NCI-H2227 (cell line): Measurements from ENCODE around the gene ADGRB3.
"Not testable (repeated sequence)": the region's sequence is repeated elsewhere in the genome, so short reads cannot be mapped to it uniquely, and the experiment has no call there.

Experiments used
- DNase-seq: peaks from one replicate; lab custom pipeline; 2025; ENCODE audit not compliant: unreplicated experiment; lab: John Stamatoyannopoulos, UW

Gene ADGRB3

DNA sequence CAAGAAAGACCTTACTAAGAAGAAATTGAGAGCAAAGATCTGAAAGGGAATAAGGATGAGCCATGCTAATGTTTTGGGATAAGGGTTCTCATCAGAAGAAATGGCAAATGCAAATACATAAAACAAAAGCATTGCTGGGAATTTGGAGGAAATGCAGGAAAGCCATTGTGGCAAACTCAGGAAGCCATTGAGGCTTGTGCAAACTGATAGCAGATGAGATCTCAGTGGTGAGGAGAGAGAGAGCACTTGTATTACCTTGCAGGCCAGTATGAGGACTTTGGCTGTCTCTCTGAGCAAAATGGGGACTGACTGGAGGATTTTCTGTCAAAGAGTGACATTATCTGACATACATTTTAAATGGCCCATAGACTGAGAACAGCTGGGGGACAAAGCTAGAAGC is 103.0 kb downstream of the ADGRB3 start:
- DNase-seq: no peak

DNA sequence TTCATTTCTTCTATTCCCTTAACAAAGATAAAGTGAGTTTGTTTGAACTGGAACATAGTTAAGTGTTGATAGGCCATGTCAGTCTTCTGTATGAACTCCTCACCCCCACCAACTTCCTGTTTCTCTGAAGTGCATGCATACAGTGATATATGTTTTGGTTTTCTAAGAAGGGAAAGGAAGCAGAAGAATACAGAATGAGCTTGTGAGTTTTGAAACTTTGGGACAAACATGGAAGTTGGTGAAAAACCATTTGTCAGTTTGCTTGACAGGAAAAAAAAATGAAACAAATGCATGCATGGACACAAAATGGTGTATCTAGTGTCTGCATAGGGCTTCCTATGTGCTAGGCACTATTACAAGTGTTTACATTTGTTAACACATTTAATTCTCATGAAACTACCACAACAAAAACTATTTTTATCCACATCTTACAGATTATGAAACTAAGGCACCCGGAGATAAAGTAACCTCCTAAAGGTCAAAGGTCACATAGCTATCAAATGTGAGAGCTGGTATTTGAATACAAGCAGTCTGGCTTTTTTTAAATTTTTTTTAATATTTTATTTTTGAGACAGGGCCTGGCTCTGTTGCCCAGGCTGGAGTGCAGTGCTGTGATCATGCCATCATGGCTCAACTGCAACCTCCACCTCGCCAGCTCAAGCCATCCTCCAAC is 105.9 kb downstream of the ADGRB3 start:
- no peak for DNase-seq

DNA sequence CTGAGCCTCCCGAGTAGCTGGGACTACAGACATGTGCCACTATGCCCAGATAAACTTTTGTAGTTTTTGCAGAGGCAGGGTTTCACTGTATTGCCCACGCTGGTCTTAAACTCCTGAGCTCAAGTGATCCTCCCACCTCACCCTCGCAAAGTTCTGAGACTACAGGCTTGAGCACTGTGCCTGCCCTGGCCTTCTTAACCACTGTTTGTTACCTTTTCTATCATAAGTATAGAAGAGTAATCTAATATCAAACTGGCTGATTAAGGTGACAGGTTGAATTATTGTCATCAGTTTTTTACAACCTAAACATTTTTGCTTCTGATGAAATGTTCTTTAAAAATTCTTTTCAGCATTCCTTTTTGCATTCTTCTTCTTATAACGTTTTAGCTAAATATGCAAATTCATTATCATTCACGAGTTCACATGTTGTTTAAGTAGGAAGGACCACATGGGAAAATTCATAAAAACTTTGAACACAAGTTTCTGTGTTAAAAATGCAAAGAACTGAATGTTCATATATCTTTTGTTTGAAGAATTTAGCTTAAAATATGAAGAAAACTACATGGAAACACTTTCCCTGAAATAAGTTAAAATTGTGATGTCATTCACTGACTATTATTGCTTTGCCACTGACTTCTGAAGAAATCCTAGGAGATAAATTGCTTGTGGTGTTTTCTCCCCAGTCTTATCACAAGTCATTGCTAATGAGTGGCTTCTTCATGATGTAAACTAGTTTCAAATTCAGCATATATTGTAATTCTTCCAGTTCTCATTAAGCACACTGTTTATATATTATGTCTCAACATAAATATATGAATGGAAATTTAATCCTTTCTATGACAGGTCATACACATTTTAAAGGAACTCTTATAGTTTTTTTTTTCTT is 106.7 kb downstream of the ADGRB3 start:
- DNase-seq: no peak

DNA sequence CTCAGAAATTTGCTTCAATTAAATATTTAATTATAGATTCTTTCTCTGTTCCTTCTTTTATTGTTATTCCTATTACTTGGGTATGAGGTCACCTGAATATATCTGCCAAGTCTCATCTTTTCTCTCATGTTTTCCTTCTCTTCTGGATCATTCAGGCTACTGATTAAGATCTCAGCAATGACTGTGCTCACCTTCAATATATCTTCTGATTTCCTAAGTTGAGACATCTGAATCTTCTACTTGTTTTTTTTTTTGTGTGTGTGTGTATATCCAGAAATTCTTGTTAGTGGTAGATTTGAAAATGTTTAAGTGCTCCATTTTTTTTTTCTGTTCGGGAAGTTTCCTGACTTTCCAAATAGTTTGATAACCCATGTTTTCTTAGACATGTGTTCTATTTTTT is 108.0 kb downstream of the ADGRB3 start:
- DNase-seq: no peak

DNA sequence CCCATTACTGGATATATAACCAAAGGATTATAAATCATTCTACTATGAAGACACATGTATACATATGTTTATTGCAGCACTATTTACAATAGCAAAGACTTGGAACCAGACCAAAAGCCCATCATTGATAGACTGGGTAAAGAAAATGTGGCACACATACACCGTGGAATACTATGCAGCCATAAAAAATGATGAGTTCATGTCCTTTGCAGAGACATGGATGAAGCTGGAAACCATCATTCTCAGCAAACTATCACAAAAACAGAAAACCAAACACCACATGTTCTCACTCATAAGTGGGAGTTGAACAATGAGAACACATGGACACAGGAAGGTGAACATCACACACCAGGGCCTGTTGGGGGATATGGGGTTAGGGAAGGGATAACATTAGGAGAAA is 109.3 kb downstream of the ADGRB3 start:
- DNase-seq: not testable (repeated sequence)

DNA sequence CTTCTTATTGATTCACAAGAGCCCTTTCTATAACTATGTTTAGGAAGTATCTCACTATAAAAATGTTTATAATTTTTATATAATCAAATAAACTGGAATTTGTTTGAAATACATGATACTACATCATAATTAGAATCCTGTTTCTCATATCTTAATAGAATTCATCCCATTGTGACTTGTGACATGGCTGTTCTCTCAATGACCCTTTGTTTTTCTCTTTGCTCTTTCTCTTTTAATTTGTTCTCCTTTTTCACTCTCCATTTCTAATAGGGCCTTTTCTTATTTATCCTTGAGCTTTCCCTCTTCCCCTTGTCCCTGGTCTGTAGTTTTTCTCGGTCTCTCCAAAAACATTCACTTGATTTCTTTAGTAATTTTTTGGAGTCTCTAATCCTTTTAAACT is 111.3 kb downstream of the ADGRB3 start:
- no peak for DNase-seq

DNA sequence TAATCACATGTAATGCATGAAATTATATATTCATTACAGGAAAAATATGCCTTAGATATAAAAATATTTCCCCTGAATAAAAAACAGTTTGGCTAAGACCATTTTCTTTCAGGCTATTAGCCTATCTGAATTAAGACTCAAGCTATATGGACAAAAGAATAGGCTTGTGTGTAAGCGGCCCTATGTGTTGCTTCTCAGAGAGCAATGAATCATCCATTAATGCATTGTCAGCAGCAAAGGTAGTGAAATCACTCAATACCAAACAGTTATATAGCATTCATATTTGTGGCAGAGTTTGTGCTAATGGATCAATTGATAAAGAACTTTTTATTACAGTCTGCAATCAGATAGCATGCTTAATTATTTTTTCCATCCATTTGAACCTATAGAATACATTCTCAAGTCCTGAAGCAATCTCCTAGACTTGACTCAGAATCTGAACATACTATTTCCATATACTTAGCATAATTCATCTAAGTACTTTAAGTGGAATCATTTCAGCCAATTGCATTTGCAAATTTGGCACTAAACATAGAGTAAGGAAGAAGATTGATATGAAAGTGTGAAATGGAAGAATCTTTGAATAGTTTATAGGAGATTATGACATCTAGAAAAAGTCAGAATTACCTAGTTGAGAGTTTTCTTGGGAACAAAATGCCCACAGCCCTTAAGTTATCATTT is 112.2 kb downstream of the ADGRB3 start:
- no peak for DNase-seq

DNA sequence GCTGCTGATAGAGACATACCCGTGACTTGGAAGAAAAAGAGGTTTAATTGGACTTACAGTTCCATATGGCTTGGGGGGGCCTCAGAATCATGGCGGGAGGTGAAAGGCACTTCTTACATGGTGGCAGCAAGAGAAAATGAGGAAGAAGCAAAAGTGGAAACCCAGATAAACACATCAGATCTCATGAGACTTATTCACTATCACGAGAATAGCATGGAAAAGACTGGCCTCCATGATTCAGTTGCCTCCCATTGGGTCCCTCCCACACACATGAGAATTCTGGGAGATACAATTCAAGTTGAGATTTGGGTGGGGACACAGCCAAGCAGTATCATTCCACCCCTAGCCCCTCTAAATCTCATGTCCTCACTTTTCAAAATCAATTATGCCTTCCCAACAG is 112.8 kb downstream of the ADGRB3 start:
- DNase-seq: not testable (repeated sequence)

DNA sequence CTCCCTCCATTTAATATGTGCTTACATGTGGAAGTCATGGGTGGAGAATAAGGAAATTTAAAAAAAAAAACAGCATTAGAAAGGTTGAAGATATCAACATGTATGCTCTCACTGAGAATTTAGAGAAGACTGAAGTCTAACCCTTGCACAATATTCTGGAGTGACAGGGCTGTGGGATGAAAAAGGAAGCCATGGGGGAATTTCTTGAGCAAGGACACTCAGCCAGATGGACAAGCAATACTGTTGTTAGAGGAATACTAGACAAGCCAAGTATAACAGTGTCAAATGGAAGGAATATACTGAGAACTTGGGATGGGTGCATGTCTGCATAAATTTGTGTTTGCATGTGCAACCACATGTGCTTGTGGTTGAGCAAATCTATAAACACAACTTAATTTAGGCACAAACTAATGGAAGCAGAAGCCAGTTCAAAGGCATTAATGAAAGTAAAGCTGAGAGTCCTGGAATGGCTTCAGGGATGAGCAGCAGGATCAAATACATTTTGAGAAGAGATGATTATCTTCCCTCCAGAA is 119.7 kb downstream of the ADGRB3 start:
- no peak for DNase-seq

DNA sequence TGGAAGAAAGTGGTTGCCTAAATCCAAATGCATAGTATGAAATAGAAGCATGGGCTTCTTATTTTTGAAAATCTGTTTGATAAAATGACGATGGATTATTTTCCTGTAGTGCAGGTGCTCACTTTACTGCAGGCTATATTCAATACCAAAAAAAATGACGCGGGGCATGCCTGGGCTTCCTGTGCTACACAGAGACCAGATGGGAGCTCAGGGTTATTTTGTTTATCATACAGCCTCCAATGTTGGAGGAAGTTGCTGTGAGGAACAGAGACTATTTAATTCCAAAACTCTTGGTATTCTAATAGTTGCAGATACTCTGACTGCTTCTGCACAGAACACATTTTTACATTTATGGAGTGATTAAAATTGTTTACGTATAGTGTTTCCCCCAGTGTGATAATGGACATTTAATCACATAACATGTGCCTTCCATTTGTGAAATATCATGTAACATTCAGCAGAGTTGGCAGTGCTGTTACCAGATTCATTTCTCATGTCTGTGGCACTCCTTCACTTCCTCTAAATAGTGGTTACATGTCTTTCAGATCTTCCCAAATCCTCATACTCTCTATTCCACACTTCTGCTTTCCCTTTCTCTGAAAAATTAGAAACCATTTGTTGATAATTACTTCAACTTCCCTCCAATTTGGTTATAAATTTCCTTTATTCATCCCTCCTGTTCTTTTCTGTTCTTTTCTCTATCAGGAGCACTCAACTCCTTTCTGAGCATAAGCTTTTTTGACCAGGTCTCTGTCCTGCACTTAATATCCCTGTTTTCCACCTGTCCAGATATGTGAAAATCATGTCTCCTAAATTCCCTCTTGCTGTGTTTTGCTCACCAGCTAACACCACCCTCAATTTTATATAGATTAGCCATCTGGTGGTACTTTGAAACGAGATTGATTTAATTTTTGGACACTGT is 121.6 kb downstream of the ADGRB3 start:
- DNase-seq: no peak

DNA sequence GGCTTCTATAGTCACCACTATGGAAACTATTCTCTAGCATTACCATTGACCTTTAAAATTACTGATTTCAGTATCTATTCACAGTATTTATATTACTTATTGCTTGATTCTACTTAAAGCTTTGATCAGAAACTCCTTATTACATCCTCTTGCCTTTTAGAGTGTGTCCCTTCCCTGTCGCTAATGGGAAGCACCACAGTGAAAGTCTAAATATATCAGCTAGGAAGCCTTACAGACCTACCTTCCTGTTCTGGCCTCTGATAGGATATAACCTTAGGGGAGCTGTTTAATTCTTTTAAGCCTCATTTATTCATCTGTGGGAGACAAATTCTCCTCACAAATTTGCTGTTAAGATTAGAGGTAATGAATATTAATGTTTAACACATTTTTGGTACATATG is 122.7 kb downstream of the ADGRB3 start:
- no peak for DNase-seq

DNA sequence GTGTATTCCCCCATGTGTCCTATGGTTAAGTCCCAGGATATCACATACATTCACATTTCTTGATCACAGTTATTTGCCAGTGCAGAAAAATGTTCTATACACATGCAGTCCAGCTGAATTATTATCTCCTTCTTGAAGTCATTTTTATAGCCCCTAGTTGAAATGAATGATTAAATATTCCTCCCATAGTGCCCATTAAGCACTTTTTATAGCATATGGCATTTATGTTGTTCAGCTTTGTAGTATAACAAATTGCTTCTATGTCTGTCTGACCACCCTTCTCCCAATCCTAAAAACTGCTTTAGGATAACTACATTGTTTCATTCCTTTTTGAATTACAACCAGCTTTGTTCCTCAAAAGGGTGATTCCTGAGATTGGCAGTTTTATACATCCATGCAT is 123.5 kb downstream of the ADGRB3 start:
- DNase-seq: no peak

DNA sequence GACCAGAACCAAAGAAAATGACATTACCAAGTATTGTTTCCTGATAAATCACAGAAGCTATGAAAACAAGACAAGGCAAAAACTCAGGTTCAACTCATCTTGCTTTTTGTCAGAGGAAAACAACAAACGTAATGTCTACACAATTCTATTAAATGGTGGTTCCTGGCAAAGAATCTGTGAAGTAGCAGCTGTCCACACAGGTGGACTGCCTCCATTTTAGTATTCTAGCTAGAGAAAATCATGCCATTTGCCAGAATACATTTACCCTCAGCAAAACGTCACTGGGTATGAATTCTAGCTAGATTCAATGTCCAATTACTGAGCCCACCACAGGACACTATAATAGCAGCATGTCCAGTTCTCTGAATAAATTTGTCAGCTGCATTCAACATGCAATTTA is 125.4 kb downstream of the ADGRB3 start:
- no peak for DNase-seq

DNA sequence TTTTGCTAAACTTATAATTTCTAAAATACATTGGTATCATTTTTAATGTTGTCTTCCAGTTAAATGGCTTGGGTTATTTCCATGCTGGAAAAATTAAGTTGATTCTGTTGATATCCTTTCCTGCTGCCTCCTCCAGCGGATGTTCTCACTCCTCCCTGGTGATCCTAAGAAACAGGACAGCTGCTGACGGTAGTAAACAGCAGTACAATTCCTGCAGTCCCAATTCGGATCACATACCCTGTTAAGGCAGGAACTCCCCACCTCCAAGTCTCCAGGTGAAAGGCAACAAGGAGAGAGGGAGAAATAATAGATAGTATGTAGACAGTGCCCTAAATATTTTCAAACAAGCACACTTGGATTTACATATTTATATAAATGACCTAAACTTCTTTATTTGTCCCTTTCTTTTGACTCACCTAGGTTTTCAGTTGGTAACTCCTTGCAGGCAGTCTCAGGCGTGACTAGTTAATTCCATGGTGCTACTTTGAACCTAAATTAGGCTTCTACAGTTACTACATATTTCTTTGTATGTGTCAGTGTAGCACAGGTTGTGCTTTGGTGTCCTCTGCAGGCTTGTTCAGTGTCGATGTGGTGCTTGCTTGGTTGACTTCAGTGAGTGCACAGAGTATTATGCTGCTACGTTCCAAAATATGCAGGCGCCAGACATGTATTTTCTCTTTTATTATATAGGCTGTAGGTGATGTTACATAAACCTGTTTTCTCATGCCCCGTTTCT is 126.0 kb downstream of the ADGRB3 start:
- DNase-seq: no peak

DNA sequence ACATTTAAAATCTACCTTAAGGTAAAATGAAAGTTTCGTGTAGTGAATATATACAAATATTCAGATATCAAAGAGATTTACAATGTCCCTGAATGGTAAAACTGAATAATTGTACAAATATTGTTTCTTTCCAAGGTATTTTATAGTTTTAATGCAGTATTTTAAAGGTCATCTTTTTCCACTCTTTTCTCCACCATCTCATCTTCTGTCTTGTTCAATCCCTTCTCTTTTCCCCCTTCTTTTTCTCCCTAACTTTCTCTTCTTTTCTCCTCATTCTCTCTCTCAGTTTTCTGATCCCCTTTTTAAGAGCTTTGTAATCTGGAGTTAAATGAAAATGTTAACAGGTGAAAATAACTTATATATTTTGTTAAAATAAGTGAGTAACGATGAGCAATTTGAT is 126.9 kb downstream of the ADGRB3 start:
- no peak for DNase-seq

DNA sequence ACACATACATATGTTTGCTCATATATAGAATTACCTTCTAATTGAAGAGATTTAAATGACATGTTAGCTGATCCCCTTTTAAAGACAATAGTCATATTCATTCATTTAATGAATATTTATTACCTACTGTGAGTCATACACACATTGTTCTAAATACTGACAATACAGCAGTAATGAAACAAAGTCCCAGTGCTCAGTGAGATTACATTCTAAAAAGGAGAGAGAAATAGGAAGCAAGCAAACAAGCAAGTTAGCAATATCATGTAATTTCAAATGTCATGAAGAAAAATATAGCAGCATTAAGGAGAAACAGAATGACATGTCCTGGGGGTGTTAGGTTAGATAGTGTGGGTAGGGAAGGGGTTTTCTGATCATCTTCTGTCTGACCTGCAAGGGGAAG is 136.3 kb downstream of the ADGRB3 start:
- DNase-seq: no peak

DNA sequence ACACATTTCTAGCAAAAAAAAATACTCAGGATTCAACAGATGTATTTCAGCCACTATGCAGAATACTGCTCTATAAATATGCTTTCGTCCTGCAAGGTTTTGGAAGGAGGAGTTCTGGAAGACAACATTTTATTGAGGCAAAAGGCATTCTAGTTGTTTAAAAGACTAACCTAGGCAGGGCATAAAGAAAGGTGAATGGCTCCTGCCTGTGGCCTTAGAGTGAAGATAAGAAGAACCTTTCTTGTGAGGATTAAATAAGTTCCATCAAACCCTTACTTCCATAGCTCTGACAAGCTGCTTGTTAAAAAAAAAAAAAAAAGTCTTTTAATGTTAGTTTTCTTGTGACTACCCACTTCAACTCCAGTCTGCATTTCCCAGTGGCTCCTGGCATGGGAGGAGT is 139.8 kb downstream of the ADGRB3 start:
- DNase-seq: no peak

DNA sequence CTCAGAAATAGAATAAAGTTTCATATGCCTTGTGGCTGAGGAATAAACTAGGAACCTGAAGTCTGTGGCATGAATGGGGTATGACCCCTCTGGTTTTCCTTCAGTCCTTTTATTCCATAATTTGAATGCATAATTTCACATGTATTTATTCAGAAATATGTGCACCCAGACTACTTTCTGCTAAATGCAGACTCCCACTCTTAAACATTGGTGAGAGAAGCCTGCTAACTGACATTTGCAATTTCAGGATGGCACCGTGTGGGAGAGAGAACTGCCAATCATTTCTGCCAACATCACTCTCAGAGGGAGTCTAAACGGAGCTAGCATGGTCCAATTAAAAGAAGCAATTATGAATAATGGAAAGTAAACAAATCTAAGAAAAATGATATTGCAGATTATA is 141.3 kb downstream of the ADGRB3 start:
- no peak for DNase-seq

DNA sequence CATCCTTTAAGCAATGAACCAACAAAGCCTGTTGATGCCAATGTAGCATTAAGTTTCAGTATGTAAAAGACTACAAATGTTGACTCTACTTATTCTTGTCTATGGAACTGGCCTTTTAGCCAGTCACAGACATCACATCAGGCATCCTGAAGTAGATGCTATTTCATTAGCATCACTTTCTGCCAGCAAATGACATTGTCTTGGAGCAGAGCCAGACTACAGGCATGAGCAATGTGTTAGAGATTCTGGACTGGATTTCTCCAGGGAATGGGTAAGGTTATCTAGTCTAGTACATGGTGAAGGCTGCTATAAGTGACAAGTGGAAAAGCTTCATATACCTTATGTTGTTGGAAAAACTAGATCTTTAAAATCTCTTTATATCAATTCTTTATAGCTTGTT is 142.9 kb downstream of the ADGRB3 start:
- no peak for DNase-seq
